ENCODE results near the gene PRKG1. TPM values are rescaled to one million over a fixed set of nuclear protein-coding genes. Genes with fewer than 3 reads are reported as not detected.

Gene PRKG1
- total and polyA plus RNA-seq, 2 experiments from 2014 or later, result 10.7 to 21.8 TPM

DNA sequence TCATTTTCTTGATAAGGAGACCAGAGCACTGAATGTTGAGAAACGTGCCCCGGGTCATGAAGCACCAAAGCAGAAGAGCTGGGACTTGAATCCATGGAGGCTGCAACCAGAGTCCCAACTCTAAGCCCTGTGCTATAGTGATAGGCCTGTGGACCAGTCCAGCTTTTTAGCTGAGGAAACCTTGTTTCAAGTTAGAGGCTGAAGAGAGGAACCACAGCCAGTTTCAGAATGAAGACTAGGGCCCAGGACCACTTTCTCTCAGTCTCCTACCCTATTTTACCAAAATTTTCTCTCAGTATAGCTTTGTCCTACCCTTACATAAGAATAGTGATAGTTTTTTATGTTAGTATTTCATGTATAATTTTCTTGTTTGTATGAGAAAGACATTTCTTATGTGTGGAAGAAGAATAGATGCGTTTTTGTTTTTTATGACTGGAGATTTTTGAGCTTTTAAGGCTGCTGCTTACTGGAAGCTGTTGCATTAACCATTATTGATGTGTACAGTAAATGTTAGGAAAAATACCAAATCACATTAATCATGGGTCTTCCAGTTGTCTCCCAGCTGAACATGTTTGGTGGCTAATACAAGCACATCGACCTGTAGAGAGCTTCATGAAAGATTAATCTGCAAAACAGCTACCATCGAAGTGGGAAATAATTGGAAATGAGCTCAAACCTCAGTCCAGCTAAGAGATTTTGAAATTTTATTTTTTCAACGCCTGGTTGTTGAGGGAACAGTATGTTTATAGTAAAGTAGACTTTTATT is 670.1 kb downstream of the PRKG1 start:
- H3K4me1 ChIP-seq (ENCODE audit: insufficient read depth), result peaks cover 8% of the 10 kb centered on the region; the same call in 1 of the 2 replicates
- in situ Hi-C loops (cut with MboI), result no loop called here

DNA sequence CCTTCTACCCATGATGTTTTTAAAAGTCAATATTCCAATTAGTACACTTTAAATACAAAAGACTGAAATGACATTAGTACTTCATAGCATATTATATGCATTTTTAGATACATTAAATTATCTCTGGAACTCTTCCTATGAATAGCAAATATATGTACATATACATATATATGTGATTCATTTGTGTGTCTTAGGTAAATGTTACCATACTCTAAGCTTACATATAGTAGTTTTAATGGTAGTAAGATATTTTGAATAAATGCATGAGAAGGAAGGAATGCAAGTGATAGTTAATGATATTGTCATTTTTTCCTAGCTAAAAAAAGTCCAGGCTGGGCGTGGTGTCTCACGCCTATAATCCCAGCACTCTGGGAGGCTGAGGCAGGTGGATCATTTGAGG is 671.1 kb downstream of the PRKG1 start:
- H3K27ac ChIP-seq, result no peak overlapping the region
- in situ Hi-C loops (cut with MboI), result no loop called here
- H3K4me3 ChIP-seq, result no peak overlapping the region
- no peaks in the 10 kb centered on the region for H3K36me3 ChIP-seq (ENCODE audit: low read depth)
- H3K9me3 ChIP-seq (ENCODE audit: low read depth), result no peaks in the 10 kb centered on the region
- H4K20me1 ChIP-seq (ENCODE audit: insufficient read depth), result no peaks in the 10 kb centered on the region
- H3F3A ChIP-seq (ENCODE audit: insufficient read depth), result no peaks in the 10 kb centered on the region
- H3K4me1 ChIP-seq (ENCODE audit: insufficient read depth), result peaks cover 8% of the 10 kb centered on the region; the same call in 1 of the 2 replicates
- no peak for TF ChIP-seq EZH2phosphoT487 (IDR thresholded peaks at IDR 0.05; ENCODE audit: insufficient read depth, low read depth)
- H3K79me2 ChIP-seq (ENCODE audit: insufficient read depth), result no peaks in the 10 kb centered on the region
- no peak overlapping the region for H3K4me2 ChIP-seq (ENCODE audit: unreplicated experiment)
- H2AFZ ChIP-seq, result no peak overlapping the region
- H3K27me3 ChIP-seq (replicated peaks; ENCODE audit: insufficient read depth), result no peaks in the 10 kb centered on the region
- DNase-seq, result no peak
- no peaks in the 10 kb centered on the region for H3K9me2 ChIP-seq (ENCODE audit: insufficient read depth)
- 100% methylated on average over 2 of the region's 2 CpGs for WGBS, 2 experiments (ENCODE audit: low coverage in 1 of 2, low lambda C conversion rate in 2 of 2, missing lambda C conversion rate in 2 of 2)
- H3K9ac ChIP-seq, result no peak overlapping the region

More for the DNA sequence above, 670.1 kb downstream of the PRKG1 start:
- Histone ChIP-seq H3K4me3 (no peak overlapping the region), H3K27me3 (replicated peaks; ENCODE audit: insufficient read depth) (no peaks in the 10 kb centered on the region), H3F3A (ENCODE audit: insufficient read depth) (no peaks in the 10 kb centered on the region), H2AFZ (no peak overlapping the region), H3K79me2 (ENCODE audit: insufficient read depth) (no peaks in the 10 kb centered on the region), H3K9ac (no peak overlapping the region), H3K4me2 (ENCODE audit: unreplicated experiment) (no peak overlapping the region), H3K36me3 (ENCODE audit: low read depth) (no peaks in the 10 kb centered on the region), H4K20me1 (ENCODE audit: insufficient read depth) (no peaks in the 10 kb centered on the region), H3K9me3 (ENCODE audit: low read depth) (no peaks in the 10 kb centered on the region), H3K27ac (no peak overlapping the region), H3K9me2 (ENCODE audit: insufficient read depth) (no peaks in the 10 kb centered on the region)
- DNase-seq, result no peak
- 87 to 89% methylated on average over 6 of the region's 6 CpGs for WGBS, 2 experiments (ENCODE audit: low coverage in 1 of 2, low lambda C conversion rate in 2 of 2, missing lambda C conversion rate in 2 of 2)
- TF ChIP-seq EZH2 (IDR thresholded peaks at IDR 0.05; ENCODE audit: insufficient read depth, poor library complexity, severe bottlenecking) (no peak), EZH2phosphoT487 (IDR thresholded peaks at IDR 0.05; ENCODE audit: insufficient read depth, low read depth) (no peak)

DNA sequence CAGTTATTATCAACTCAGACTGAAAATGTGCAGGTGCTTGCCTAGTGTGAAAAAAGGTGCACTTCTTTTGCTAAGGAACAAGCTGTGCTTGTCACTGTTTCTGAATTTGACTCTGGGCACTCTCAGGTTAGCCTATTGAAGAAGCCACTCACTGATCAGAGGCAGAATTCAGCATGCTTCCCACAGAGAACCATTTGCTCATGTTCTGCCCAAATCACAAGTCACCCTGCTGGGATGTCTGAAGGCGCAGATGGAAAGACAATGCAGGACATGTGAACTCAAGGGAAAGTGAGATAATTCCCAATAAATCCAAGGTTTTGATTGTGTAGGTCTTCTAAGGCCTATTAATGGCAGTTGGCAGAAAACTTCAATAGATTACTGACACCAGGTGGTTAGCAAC is 672.9 kb downstream of the PRKG1 start:
- Histone ChIP-seq H3F3A (ENCODE audit: insufficient read depth) (no peaks in the 10 kb centered on the region), H3K9me3 (ENCODE audit: low read depth) (no peaks in the 10 kb centered on the region), H3K27me3 (replicated peaks; ENCODE audit: insufficient read depth) (no peaks in the 10 kb centered on the region), H3K27ac (no peak overlapping the region), H4K20me1 (ENCODE audit: insufficient read depth) (no peaks in the 10 kb centered on the region), H3K4me3 (no peak overlapping the region), H3K79me2 (ENCODE audit: insufficient read depth) (no peaks in the 10 kb centered on the region), H3K36me3 (ENCODE audit: low read depth) (no peaks in the 10 kb centered on the region), H2AFZ (no peak overlapping the region), H3K4me1 (ENCODE audit: insufficient read depth) (peaks cover 8% of the 10 kb centered on the region; the same call in 1 of the 2 replicates), H3K9me2 (ENCODE audit: insufficient read depth) (no peaks in the 10 kb centered on the region), H3K9ac (no peak overlapping the region), H3K4me2 (ENCODE audit: unreplicated experiment) (no peak overlapping the region)
- 100% methylated on average over 1 of the region's 1 CpG for WGBS, 2 experiments (ENCODE audit: low coverage in 1 of 2, low lambda C conversion rate in 2 of 2, missing lambda C conversion rate in 2 of 2)
- in situ Hi-C loops (cut with MboI), result no loop called here
- DNase-seq, result no peak
- TF ChIP-seq EZH2phosphoT487 (IDR thresholded peaks at IDR 0.05; ENCODE audit: insufficient read depth, low read depth) (no peak), EZH2 (IDR thresholded peaks at IDR 0.05; ENCODE audit: insufficient read depth, poor library complexity, severe bottlenecking) (no peak)

DNA sequence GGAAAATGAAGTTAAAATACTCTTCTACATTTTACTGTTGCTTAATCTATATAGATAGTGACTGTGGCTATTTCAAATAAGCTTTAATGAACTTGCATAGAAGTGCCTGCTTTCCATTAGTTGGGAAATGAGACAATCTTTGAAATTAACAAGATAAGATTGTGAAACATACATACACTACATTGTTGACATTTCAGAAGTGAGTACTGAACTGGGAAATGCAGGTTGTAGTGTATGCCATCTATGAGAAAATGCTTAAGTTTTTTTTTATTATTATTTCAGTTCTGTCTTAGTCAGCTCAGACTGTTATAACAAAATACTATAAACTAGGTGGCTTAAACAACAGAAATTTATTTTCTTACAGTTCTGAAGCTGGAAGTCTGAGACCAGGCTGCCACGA is 674.7 kb downstream of the PRKG1 start:
- Histone ChIP-seq H3K27ac (no peak overlapping the region), H3K27me3 (replicated peaks; ENCODE audit: insufficient read depth) (no peaks in the 10 kb centered on the region), H3K9me2 (ENCODE audit: insufficient read depth) (no peaks in the 10 kb centered on the region), H4K20me1 (ENCODE audit: insufficient read depth) (no peaks in the 10 kb centered on the region), H3K9me3 (ENCODE audit: low read depth) (no peaks in the 10 kb centered on the region), H3K4me3 (no peak overlapping the region), H3F3A (ENCODE audit: insufficient read depth) (no peaks in the 10 kb centered on the region), H3K36me3 (ENCODE audit: low read depth) (no peaks in the 10 kb centered on the region), H3K4me1 (ENCODE audit: insufficient read depth) (no peaks in the 10 kb centered on the region), H3K4me2 (ENCODE audit: unreplicated experiment) (no peak overlapping the region), H3K79me2 (ENCODE audit: insufficient read depth) (no peaks in the 10 kb centered on the region), H2AFZ (no peak overlapping the region), H3K9ac (no peak overlapping the region)
- 87 to 93% methylated on average over 1 of the region's 1 CpG for WGBS, 2 experiments (ENCODE audit: low coverage in 1 of 2, low lambda C conversion rate in 2 of 2, missing lambda C conversion rate in 2 of 2)
- in situ Hi-C loops (cut with MboI), result no loop called here
- peak; percentile 24 for DNase-seq
- no peak for TF ChIP-seq EZH2phosphoT487 (IDR thresholded peaks at IDR 0.05; ENCODE audit: insufficient read depth, low read depth)
- TF ChIP-seq EZH2 (IDR thresholded peaks at IDR 0.05; ENCODE audit: insufficient read depth, poor library complexity, severe bottlenecking), result no peak

Measured in GM23248 (cell line).